Stimulated activated CD8-positive, alpha-beta memory T cell treated with anti-CD3 and anti-CD28 coated beads, Interleukin-7, amount 100 ng/mL, for 48 hours (primary cell): ENCODE data around the gene RPL12.
"Not testable (repeated sequence)": the region's sequence is repeated elsewhere in the genome, so short reads cannot be mapped to it uniquely, and the experiment has no call there.

Experiments used
- DNase-seq, 2 donors: peaks; one replicate each; pipeline ENCODE4 v3.0.0-alpha.2; 2020; ENCODE audit warnings: low read depth in 1 of 2; ENCODE audit errors: extremely low read depth in 1 of 2

Gene RPL12

DNA sequence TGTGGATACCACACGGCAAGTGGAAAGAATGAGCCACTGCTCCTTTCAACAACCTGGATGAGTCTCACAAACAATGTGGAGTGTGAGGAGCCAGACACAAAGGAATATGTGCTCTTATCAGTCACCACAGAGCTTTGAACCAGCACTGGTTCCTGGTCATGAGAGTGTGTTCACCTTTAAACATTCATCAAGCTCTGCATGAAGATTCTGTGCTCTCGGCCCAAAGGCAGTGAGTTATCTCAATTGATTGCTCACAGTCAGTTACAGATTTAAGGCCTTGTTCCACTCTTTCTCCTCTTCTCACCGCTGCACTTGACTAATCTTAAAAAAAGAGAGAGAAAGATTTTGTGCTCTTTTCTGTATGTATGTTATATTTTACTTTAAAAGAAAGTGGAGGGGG, 19.5 kb upstream of the RPL12 start:
- DNase-seq, result no peak

DNA sequence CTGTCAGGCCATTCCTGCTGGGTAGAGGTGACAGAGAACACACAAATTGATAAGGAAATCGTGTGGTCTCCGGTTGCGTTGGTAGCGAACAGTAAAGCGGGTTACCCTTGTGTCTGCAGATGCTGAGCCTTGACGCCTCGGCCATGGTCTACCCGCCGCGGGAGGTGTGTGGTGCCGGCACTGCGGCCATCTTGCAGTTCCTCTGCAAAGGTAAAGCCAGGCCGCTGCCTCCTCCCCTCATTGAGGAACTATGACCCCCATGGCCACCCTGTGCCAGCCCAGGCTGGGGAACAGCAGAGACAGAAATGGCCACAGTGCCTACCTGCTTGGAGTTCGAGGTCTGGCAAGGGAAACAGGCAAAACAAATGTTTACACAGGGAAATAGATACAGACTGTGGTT, 16.4 kb upstream of the RPL12 start:
- no peak for DNase-seq

DNA sequence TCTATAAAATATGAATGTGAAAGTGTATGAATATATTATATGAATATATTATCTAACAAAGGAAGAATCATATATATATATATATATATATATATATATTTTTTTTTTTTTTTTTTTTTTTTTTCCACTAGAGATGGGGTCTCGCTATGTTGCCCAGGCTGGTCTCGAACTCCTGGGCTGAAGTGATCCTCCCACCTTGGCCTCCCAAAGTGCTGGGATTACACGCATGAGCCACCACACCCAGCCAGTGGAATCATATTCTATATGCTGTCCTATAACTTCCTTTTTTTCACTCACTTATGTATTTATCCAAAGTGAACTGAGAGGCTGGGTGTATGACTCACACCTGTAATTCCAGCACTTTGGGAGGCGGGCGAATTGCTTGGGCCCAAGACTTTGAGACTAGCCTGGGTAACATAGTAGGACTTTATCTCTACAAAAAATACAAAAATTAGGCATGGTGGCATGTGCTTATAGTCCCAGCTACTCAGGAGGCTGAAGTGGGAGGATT, 15.3 kb upstream of the RPL12 start:
- DNase-seq, result not testable (repeated sequence)

DNA sequence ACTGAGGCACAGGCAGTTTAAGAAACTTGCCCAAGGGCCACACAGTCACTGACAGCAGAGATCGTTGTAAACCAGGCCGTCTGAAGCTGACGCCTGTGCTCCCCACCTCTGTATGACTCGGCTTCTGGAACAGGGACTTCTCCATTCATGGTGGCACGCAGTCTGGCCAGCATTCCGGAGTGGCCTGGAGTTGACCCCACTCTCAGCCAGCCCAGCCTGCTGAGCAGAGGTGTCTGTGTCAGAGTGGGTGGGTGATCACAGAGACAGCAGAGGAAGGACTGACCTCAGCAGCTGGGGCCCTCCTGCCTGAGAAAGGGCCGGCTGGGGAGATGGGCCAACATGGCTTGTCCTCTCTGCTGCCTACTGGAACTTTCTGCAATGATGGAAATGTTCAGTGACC, 12.7 kb upstream of the RPL12 start:
- DNase-seq, result no peak

DNA sequence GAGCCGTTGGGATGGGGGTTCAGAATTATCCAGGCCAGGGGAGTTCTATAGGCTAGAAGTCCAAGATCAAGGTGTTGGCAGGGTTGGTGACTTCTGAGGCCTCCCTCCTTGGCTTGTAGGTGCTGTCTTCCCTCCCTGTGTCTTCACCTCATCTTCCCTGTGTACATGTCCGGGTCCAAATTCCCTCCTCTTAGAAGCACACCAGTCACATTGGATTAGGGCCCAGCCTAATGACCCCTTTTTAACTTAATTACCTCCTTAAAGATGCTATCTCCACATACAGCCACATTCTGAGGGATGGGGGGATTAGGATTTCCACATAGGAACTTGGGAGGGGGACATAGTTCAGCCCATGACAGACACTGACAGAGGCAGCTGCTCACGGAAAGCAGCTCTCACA, 12.2 kb upstream of the RPL12 start:
- DNase-seq, result no peak

DNA sequence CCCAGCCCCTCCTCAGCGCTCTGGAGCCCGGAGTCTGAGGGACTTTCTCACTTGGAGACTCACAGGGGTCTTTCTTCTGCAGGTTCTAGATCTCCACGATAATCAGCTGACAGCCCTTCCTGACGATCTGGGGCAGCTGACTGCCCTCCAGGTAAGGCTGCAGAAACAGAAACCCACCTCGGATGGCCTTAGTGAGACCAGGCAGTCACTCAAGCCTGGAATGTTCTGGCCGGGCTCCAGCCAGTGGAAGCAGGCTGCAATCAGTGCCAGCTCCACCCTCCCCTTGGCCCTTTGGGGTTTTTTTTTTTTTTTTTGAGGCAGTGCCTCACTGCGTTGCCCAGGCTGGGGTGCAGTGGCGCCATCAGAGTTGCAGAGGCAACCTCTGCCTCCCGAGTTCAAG, 7.7 kb upstream of the RPL12 start:
- DNase-seq, result no peak

DNA sequence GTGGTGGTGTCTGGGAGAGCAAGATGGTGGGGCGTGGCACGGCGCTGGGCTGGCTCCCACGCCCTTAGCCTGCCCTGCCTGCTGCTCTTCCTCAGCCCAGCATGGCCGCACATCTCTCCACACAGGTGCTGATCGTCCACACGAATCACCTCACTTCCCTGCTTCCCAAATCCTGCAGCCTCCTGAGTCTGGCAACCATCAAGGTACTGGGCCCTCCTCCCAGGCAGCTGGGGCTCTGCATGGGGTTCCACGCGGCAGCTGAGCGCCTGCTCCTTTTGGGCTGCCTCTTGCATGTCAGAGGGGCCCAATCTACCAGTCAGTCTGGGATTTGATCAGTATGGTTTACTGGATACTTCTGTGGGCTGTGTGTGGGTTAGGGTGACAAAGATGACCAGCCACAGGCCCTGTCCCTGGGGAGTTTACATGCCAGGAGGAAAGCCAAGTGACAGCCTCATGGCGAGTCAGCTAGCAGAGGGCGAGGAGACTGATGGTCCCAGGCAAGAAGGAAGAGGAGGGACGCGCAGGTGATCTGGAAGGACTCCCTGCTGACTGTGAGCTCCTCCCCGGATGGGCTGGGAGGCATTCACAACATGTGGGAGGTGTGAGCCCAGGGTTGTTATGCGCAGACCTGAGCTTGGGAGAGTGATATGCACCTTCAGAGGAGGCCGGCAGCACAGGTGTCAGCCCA, 6.1 kb upstream of the RPL12 start:
- no peak for DNase-seq

DNA sequence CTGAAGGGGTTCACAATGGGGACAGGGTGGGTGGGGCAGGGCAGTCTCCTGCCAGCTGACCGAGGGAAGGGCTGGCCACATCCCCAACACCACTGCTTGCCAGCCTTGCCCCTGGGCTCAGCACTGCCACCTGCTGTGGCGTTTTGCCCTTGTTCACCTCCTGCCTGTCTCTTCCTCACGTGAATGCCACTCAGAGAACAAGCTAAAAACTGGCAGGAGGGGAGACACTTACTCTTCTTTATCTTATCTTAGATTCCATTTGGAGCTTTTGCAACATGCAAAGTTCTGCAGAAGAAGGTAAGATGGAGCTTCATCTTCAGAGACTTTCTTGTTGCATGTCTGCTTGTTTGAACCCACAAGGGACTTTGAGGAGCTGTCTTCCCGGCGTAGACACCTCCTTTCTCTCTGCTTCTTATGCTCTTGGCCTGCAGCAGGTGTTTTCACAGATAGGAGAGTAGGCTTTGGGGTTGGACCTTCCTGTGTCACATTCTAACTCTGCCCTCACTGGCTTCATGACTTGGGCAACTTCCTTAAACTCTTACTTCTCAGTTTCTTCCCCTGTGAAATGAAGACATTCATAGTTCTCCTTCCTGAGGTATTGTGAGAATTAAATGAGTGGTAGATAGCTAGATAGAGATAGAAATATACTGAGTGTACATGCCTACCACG, 4.3 kb upstream of the RPL12 start:
- no peak for DNase-seq

DNA sequence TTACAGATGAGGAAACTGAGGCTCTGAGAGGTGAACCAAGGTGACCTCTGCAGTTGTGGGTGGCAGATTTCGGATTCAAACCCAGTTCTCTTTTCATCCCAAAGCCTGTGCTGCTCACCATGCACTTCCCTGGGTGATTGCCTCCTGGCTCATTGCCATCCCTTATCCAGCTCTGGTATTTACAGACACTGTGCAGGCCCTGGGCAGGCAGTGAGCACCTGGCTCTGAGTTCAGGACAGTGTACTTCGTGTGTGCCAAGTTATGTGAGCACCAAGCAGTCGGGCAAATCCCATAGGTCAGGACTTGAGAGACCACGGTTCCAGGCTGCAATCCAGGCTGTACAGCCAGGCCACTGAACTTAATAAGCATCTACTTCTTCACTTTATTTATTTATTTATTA, 1.5 kb upstream of the RPL12 start:
- DNase-seq, result no peak

DNA sequence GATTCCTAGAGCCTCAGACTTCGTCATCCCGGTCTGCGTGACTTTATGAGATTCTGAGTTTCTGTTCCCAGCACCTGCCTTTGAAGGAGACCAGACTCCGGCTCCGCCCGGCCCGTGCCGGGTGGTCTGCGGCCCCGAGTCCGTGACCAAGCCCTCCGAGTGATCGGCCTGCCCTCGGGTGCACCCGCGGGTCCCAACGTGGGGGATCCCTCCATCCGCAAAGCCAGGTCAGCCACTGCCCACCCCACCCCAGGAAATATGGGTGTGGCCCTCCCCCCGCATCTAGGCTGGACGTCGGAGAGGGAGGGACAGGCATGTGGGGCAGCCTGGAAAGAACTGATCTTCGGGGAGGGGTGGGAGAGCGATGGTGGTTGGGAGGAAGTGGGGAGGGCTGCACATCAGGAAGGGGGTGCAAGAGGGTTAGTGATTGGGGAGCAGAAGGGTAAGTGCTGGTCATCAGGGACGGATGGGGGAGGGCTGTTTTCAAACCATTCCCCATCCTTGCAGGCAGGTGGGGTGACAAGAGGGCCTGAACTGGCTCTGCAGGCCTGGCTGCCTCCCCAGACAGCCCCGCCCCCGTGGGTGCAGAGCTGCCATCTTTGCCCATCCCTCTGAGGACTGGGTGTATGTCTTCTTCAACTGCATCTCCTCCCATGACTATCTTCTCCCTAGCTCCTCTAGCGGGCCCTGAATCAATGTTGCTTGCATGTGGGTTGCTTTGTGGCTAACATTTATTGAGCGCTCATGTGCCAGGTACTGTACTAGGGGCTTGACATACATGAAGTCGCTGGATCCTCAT, 851 bp upstream of the RPL12 start:
- peak in 1 of 2 donors; percentile 45 for DNase-seq

DNA sequence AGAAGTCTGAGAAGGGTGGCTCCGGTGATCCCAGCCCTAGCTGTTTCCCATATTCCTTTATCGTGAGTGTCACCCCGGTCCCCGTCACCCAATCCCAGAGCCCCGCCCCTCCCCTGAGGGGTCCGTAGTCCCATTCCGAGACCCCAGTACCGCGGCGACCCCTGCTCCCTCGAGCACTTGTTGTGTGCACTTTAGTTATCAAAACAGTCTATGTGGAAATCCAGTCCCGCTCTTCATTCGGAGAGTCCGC, 327 bp upstream of the RPL12 start:
- DNase-seq, result no peak

DNA sequence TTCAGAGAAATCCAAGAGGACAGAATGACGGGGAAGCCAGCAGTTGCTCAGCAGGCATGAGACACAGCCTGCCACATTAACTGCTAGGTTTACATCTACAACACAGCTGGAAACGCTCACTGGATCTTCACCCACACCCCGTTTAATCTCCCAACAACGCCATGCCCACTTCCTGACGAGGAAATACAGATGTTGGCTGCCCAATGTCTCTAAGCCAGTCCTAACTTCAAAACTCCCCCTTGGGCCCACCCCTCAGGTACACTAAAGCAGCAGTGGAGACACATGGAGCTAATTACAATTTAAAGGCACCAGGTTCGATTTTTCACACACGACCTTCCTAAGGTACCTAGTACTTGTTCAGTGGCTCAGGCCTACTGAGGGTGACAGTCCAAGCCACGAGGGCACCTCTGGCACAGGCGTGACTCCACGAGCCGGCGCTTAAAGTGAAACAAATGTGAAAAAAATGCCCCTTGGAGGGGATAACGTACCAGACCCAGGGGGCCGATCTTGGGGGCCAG, 904 bp downstream of the RPL12 start:
- no peak for DNase-seq

DNA sequence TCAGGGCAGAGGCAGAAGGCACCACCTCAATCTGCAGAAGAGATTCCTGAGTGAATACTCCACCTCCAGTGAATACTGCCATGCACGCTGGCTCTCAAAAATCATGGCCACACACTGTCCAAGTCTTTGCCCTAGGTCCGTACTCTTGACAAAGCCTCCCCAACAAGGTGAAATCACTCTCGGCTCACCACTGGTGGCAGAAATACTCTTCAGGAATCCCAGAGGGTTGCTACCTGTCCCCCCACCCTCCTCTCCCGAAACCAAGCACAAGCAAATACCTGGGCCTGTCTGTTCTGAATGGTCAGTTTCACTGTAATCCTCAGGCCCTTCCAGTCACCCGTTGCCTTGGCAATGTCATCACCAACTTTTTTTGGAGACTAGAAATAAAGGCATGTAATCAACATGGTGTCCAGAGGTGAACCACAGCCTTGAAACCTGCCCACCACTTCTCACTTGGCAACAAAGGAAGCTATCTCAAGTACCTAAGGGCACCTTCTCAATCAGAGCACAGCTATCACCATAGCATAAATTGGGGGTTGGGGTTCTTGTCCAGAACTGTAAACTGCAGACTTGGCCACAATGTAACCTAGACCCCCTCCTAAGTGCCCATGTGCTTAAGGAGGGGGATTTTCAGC, 1.8 kb downstream of the RPL12 start:
- DNase-seq, result no peak

DNA sequence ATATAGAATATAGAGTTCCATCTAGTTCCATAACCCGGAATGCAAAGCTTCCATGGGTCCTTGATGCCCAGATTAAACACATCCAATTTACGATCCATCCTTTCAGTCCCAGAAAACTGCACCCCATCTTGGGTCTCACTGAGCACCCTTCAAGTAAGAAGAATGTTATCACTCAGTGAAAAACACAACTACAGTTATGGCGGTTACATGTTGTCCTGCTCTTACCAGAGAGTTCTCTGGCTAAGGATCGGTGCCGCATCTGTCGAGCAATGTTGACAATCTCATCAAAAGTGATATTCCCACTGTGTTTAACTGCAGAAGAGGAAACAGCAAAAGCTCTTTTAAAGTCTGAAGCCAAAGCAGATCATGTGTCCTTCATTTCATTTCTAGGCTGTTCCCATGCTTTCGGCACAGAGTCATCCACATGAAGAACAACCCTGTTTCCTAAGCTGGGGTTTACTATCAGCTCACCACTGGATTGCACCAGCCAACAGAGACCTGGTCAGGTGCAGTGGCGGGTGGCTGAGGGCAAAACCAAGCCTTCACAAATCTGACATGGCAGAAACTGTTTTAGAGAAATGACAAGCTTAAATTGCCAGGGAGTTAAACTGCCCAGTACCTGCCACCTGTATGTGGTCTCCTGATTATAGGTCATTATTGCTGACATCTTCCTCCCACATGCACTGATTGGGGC, 2.9 kb downstream of the RPL12 start:
- no peak for DNase-seq

DNA sequence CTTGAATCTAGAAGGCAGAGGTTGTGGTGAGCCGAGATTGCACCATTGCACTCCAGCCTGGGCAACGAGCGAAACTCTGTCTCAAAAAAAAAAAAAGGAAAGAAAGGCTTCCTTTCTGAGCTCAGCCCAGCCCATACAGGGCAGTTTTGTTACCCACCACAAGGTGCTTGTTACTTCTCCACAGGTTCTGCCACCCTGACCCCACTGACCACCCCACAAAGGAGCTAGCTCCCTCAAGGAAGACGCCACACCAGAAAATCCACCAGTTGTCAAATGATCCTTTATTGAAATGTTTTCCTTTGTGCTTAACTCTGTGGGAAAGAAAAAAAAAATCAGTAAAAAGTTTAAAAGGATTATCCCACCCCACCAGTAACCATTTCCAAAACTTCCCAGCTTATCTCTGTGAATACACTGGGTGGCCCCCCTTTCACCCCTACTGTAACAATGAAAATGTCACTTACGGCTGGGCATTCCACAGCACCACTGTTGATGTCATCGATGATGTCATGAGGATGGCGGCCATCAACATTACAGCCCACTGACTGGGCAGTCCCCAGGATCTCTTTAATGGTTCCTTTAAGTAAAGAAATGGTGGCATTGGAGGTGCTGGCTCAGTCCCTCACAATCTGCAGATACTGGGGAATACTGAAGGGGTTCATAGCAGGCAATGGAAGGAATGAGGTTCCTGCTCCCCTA, 3.6 kb downstream of the RPL12 start:
- DNase-seq, result no peak

DNA sequence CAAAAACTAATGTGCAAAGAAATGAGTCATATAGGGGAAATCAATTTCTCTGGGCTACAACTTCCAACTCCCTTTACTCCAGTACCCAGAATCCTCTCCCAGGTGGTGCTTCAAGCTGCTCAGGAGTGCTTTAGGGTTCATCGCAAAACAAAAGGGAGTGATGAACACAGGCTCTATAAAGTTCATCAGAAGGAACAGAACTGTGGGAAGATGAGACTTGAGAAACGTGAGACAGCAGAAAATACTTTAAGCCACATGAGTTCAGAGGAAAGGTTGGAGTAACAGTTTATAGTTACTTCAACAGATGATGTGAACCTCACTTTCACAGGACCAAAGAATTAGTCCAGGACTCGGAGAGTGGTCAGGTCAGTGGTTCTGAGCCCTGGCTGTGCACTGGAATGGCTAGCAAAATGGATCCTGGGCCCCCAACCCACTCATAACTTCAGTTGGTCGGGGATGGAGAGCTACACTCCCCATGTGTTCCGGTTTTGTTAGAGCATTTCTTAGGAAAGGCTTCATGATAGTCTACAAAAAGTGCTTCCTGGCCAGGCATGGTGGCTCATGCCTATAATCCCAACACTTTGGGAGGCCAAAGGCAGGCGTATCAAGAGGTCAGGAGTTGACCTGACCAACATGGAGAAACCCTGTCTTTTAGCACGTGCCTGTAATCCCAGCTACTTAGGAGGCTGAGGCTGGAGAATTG, 4.3 kb downstream of the RPL12 start:
- DNase-seq, result no peak

DNA sequence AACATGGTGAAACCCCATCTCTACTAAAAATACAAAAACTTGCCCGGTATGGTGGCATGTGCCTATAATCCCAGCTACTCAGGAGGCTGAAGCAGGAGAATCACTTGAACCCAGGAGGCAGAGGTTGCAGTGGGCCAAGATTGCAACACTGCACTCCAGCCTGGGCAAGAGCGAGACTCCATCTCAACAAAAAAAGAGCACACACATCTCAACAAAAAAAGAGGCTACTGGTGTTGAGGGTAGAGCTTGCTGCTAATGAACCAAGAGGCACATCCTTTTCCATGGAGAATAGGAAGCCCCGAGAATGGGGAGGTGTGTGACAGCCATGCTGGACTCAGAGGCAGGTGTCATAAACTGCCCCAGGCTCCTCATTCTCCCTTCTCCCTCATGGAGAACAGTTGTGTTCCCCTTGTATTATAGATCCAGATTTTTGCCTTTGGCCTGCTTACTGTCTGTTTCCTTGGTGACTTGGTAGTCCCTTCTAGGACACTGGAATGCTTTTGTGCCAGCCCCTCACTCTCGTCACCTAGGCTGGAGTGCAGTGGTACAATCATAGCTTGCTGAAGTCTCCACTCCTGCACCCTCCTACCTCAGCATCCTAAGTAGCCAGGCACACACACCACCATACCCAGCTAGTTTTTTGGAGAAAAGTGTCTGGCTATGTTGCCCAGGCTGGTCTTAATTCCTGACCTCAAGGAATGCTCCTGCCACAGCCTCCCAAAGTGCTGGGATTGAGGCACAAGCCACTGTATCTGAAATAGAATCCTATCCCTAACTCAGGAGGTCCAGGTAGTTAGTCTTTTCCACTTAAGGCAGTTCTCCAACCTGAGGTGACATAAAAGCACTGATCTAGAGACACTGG, 5.1 kb downstream of the RPL12 start:
- DNase-seq, result no peak

DNA sequence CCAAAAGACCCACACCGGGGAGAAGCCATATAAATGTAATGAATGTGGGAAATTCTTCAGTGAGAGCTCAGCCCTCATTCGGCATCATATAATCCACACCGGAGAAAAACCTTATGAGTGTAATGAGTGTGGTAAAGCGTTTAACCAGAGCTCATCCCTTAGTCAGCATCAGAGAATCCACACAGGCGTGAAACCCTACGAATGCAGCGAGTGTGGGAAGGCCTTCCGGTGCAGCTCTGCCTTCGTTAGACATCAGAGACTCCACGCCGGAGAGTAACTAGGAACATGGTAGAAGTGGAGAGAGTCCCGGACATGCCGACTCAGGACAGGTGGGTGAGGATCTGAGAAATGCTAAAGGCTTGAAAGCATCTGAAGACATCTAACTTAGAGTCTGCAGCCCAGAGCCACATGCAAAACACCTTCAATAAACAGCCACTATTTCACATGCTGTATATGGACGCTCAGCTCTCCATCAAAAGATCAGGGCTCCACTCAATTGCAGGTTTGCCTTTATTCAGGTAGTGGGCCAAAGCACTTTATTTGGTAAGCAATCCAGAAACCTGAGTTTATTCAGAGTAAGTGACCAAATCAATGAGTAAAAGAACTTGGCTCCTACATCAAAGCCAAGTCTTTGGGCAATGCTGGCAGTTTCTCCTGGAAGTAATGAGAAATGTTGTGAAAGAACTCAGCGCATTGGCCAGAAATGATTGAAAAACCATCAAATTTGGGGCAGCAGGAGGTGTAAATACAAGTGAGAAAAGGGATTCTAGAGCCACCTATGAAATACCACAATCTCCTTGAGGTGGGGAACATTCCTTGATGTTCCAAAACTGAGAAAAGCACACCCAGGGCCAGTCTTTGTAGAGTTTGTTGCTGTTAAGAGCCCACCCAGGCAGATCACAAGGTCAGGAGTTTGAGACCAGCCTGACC, 6.0 kb downstream of the RPL12 start:
- no peak for DNase-seq
